Measurements from ENCODE around the gene KRR1.
"Not testable (repeated sequence)": the region's sequence is repeated elsewhere in the genome, so short reads cannot be mapped to it uniquely, and the experiment has no call there.

Gene KRR1

GRCh38 chr12:75477137-75477536 is 34.3 kb downstream of the KRR1 start:
- DNase-seq (ENCODE audit: low read depth in 3 of 3): no peak

GRCh38 chr12:75476071-75476470 is 35.3 kb downstream of the KRR1 start:
- peak in 1 of 3 experiments; percentile 35 for DNase-seq (ENCODE audit: low read depth in 3 of 3)

- no peak for DNase-seq (ENCODE audit: low read depth in 3 of 3)
Measured at GRCh38 chr12:75474116-75474515, 37.3 kb downstream of the KRR1 start.

- no peak for DNase-seq (ENCODE audit: low read depth in 3 of 3)
Measured at GRCh38 chr12:75471902-75472890, 39.2 kb downstream of the KRR1 start.

- no peak for DNase-seq (ENCODE audit: low read depth in 3 of 3)
Measured at GRCh38 chr12:75460204-75460603, 51.2 kb downstream of the KRR1 start.

- DNase-seq (ENCODE audit: low read depth in 3 of 3): no peak
Measured at GRCh38 chr12:75459755-75460154, 51.7 kb downstream of the KRR1 start.

- DNase-seq (ENCODE audit: low read depth in 3 of 3): not testable (repeated sequence)
Measured at GRCh38 chr12:75457866-75458265, 53.5 kb downstream of the KRR1 start.

- DNase-seq (ENCODE audit: low read depth in 3 of 3): no peak
Measured at GRCh38 chr12:75457191-75457590, 54.2 kb downstream of the KRR1 start.

GRCh38 chr12:75455839-75456238 is 55.6 kb downstream of the KRR1 start:
- DNase-seq (ENCODE audit: low read depth in 3 of 3): no peak

- DNase-seq (ENCODE audit: low read depth in 3 of 3): no peak
Measured at GRCh38 chr12:75452675-75453330, 58.6 kb downstream of the KRR1 start.

GRCh38 chr12:75447691-75448393 is 63.6 kb downstream of the KRR1 start:
- DNase-seq (ENCODE audit: low read depth in 3 of 3): no peak

GRCh38 chr12:75446857-75447256 is 64.6 kb downstream of the KRR1 start:
- no peak for DNase-seq (ENCODE audit: low read depth in 3 of 3)

- DNase-seq (ENCODE audit: low read depth in 3 of 3): not testable (repeated sequence)
Measured at GRCh38 chr12:75445137-75445507, 66.3 kb downstream of the KRR1 start.

- no peak for DNase-seq (ENCODE audit: low read depth in 3 of 3)
Measured at GRCh38 chr12:75444429-75445136, 66.8 kb downstream of the KRR1 start.

- no peak for DNase-seq (ENCODE audit: low read depth in 3 of 3)
Measured at GRCh38 chr12:75443709-75444108, 67.7 kb downstream of the KRR1 start.

GRCh38 chr12:75442454-75442853 is 69.0 kb downstream of the KRR1 start:
- not testable (repeated sequence) for DNase-seq (ENCODE audit: low read depth in 3 of 3)

- not testable (repeated sequence) for DNase-seq (ENCODE audit: low read depth in 3 of 3)
Measured at GRCh38 chr12:75441687-75442449, 69.5 kb downstream of the KRR1 start.

Data from stimulated activated CD4-positive, alpha-beta T cell treated with anti-CD3 and anti-CD28 coated beads, TNF-alpha, amount 100 ng/mL, for 24 hours (primary cell).